ENCODE data around the gene DMRTA2. TPM values are rescaled to one million over a fixed set of nuclear protein-coding genes. Genes with fewer than 3 reads are reported as not detected.
A peak's percentile ranks its signal among the peaks of the same experiment; 100 is the strongest.

The DMRTA2 gene
- total RNA-seq, 1 experiment from 2014 or later = 1.4 TPM

DNA sequence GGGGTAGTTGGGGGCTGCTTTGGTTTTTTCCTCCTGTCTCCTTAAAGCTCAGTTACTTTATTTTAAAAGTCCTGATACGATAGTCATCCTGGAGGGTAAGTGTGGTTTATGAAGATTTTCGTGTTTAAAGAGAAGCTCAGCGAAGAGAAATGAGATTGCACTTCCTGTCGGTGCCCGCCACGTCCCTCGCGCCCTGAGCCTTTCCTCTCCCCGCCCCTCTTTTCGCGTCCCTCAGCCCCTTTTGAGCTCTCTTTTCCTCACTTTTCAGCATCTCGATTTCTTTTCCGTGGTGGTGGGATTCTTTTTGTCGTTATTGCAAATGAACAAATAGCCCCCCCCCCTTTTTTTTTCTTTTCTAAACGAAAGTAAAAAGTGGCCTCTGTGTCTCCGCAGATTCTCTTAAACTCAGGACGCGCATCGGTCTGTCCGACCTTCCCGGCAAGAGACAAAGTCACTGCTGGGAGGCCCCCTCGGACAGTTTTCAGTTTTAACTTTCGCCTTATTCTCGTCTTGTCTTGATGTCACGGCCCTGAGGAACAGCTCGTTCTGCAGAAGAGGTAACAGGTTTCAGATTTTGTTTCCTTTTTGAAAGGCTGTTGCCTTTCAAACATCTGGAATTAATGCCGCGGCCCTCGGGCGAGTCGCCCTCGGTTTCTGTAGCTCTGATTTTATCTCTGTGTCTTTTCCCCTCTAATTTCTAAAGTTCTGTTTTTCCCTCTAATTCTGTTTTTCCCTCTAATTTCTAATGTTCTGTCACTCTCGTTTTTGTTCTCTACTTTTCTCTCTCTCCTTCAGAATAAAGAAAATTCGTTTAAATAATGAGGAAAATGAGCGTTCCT lies 1.0 kb upstream of the DMRTA2 start:
- DNase-seq (ENCODE audit: low read depth) = peak; percentile 52

DNA sequence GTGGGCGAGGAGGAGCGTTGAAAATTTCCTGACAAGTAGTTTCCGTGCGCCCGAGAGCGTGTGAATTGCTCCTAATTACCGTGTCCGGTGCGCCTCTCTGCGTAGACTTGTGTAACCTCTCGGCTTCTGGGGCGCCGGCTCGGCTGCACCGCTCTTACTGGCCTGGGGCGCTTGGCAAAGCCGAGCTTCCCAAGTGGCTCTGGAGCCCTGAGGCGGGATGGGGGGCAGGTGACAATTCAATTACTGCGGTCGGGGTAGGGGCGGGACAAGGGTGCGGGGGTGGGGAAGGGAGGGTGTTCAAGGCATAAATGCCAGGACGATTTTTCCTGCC lies 392 bp upstream of the DMRTA2 start:
- DNase-seq (ENCODE audit: low read depth) = peak; percentile 84

GRCh38 chr1:50422675-50422945 lies 633 bp downstream of the DMRTA2 start:
- DNase-seq (ENCODE audit: low read depth) = no peak

GRCh38 chr1:50421768-50422674 lies 1.2 kb downstream of the DMRTA2 start:
- no peak for DNase-seq (ENCODE audit: low read depth)

- DNase-seq (ENCODE audit: low read depth) = no peak
Observed at GRCh38 chr1:50421366-50421748, 1.9 kb downstream of the DMRTA2 start.

DNA sequence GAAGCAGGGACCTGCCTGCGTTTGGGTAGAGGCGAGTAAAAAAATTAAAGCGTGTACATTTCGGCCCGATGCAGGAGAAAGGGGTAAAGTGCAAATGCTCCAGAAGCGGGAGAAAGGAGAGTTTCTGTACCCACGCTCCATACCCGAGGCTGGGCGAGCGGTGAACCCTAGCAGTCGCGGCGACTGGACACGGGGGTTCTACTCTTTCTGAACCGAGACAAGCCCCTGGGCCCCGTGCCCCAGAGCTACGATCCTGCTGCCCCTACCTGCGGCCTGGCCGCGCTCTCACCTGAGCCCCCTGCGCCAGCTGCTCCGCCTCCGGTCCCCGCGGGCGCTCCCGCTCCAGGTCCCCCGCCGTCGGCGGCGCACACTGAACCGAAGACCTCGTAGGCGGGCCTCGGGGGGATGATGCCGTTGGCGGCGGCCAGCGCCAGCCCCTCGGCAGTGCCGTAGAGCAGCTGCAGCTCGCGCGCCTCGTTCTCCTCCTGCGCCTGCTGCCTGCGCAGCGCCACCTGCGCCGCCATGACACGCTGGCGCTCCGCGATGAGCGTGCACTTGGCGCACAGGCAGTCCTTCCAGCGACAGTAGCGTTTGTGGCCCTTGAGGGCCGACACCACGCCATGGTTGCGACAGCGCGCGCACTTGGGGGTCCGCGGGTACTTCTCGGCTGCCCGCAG lies 2.4 kb downstream of the DMRTA2 start:
- DNase-seq (ENCODE audit: low read depth) = no peak

DNA sequence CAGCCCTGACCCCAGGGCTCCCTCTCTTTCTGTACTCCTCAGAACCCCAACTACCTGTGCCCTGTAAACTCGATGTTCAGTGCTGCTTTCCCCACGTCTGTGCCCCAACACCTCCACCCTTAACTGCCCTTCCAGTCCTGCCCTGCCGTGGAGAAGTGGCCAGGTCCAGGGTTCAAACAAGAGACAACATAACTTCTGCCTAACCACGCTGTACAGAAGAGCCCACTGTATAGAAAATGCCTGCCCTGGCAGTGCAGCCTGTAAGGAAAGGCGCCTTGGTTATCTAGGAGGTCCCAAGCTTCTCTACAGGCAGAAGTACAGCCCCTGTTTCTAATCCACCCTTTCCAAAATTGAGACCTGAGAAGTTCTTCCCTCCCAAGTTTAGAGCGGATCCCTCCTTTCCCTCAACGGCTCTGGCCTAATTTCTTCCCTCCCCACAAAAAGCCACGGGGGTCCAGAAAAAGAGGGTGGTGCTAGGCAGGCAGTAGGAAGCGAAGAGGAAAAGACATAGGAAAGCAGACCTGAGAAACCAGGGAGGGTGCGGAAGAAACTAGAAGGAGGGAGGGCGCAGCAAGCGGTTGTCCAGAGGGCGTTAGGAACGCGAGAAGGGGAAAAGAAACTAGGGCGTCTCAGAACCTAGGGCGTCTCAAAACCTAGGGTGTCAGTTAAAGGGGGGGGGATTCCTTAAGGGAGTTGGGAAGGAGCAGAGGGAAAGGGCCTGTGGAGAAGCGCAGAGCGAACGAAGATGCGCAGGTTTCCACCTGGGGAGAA lies 3.2 kb downstream of the DMRTA2 start:
- no peak for DNase-seq (ENCODE audit: low read depth)

- DNase-seq (ENCODE audit: low read depth) = no peak
Observed at GRCh38 chr1:50419192-50419906, 3.9 kb downstream of the DMRTA2 start.

- DNase-seq (ENCODE audit: low read depth) = no peak
Observed at GRCh38 chr1:50418600-50419109, 4.6 kb downstream of the DMRTA2 start.

- DNase-seq (ENCODE audit: low read depth) = no peak
Observed at GRCh38 chr1:50417946-50418599, 5.2 kb downstream of the DMRTA2 start.

- DNase-seq (ENCODE audit: low read depth) = no peak
Observed at GRCh38 chr1:50417507-50417906, 5.7 kb downstream of the DMRTA2 start.

- DNase-seq (ENCODE audit: low read depth) = no peak
Observed at GRCh38 chr1:50416553-50417453, 6.4 kb downstream of the DMRTA2 start.

- DNase-seq (ENCODE audit: low read depth) = no peak
Observed at GRCh38 chr1:50416150-50416527, 7.1 kb downstream of the DMRTA2 start.

- DNase-seq (ENCODE audit: low read depth) = no peak
Observed at GRCh38 chr1:50415235-50416149, 7.8 kb downstream of the DMRTA2 start.

DNA sequence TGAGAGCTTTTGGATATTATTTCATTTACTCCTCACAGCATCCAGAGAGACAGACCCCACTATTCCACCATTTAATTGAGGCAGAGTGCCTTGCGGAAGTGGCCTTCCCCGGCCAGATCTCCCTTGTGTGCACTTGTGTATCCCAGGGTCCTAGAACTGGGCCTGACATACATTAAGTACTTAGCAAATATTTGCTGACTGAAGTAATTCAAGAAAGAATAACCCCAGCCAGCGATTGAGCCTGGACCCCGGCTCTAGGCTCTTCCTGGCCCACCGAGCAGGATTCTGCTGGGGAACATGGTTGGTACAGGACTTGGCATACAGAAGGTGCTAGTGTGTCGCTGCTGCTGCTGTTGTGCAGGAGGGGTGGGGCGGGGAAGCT lies 8.4 kb downstream of the DMRTA2 start:
- DNase-seq (ENCODE audit: low read depth) = no peak

DNA sequence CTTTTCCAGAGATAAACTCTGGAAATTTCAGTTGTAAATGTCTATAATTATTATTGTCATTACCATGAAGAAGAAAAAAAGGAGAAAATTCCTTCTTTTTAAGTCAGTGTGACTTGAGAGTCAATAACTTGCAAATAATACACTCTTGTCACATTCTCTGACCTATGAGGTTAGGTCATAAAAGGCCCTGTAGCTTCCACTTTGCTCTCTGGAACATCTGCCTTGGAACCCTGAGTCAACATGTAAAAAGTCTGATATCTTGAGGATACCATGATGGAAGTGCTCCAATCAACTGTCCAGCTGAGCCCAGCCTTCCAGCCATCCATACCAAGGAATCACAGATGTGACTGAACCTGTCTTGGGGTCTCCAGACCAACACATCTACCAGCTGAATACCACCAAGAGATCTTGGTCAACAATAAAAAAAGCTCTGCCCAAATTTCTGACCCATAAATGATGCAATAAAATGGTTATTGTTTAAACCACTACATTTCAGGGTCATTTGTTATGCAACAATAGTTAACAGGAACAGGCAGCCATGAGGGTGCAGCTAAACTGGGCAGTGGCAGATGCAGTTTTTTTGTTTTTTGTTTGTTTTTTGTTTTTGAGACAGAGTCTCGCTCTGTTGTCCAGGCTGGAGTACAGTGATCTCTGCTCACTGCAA lies 10.3 kb downstream of the DMRTA2 start:
- no peak for DNase-seq (ENCODE audit: low read depth)

- DNase-seq (ENCODE audit: low read depth) = no peak
Observed at GRCh38 chr1:50405814-50406213, 17.4 kb downstream of the DMRTA2 start.

Data from M059J (cell line).